Measurements from ENCODE around the gene RRP9.

The RRP9 gene

DNA sequence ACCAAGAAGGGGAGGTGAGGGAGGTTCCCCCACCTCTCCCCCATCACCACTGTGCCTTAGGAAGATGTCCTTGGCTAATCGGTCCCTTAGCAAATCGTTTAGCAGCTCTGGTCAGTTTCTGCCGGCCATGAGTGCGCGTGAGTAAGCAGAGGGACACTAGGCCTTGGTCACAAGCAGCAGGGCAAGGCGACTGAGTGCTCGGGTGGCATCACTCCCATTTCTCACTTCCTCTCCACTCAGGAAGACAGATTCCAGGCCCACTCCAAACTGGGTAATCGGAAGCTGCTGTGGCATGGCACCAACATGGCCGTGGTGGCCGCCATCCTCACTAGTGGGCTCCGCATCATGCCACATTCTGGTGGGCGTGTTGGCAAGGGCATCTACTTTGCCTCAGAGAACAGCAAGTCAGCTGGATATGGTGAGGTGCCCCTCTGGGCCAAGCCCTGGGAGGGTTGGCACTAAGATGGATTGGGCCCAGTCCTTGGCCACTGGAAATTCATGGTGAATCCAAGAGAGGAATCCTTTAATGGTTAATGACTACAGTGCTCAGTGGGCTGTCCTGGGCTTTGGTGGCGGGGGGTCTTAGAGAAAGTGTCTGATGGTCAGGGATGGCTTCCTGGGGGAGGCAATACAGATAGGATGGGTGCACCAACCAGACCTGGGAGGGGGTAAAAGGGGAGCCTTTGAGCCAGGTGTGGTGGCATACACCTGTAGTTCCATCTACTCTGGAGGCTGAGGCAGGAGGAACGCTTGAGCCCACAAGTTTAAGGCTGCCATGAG lies 4.4 kb upstream of the RRP9 start:
- Histone ChIP-seq H3K36me3 (ENCODE audit: insufficient read depth, insufficient read length, low read length) (no peaks in the 10 kb centered on the region), H3K9ac (ENCODE audit: insufficient read length, low read depth) (no peak overlapping the region), H3K4me1 (ENCODE audit: insufficient read depth, insufficient read length) (peaks cover 4% of the 10 kb centered on the region), H3K9me3 (ENCODE audit: insufficient read depth, low read length) (no peaks in the 10 kb centered on the region), H3K27me3 (ENCODE audit: insufficient read depth, insufficient read length) (peaks cover 9% of the 10 kb centered on the region), H3K4me3 (ENCODE audit: insufficient read length, low read depth) (no peak overlapping the region)
- DNase-seq (ENCODE audit: low read depth, low spot score), result no peak
- TF ChIP-seq ZNF274 (IDR thresholded peaks at IDR 0.05; ENCODE audit: low read depth, low read length) (no peak), YY1 (IDR thresholded peaks at IDR 0.05; ENCODE audit: insufficient read depth, insufficient read length) (no peak), SUZ12 (IDR thresholded peaks at IDR 0.05; ENCODE audit: extremely low read depth, insufficient read depth, insufficient read length) (no peak)

DNA sequence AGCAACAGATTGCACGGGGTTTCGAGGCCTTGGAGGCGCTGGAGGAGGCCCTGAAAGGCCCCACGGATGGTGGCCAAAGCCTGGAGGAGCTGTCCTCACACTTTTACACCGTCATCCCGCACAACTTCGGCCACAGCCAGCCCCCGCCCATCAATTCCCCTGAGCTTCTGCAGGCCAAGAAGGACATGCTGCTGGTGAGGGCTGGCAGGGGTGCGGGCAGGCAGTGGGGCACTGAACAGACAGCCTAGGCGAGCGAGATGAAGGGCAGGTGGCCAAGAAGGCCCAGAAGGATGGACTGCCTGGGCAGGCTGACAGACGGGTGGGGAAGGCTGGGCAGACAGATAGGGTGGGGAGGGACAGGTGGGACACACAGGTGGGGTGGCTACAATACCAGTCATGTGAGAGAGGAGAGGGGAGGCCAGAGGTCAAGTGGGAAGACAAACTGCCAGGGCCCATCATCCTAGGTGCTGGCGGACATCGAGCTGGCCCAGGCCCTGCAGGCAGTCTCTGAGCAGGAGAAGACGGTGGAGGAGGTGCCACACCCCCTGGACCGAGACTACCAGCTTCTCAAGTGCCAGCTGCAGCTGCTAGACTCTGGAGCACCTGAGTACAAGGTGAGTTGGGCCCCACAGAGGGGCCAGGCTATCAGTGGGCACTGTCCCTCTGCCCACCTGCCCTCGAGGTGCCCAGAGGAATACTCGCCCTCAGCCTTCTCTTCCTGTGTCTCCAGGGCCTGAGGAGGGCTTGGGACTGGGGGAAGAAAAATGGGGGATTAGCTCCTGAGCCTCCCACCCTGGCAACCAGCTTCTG lies 3.5 kb upstream of the RRP9 start:
- TF ChIP-seq SUZ12 (IDR thresholded peaks at IDR 0.05; ENCODE audit: extremely low read depth, insufficient read depth, insufficient read length) (no peak), YY1 (IDR thresholded peaks at IDR 0.05; ENCODE audit: insufficient read depth, insufficient read length) (no peak), ZNF274 (IDR thresholded peaks at IDR 0.05; ENCODE audit: low read depth, low read length) (no peak)
- H3K4me3 ChIP-seq (ENCODE audit: insufficient read length, low read depth), result no peak overlapping the region
- peaks cover 4% of the 10 kb centered on the region for H3K4me1 ChIP-seq (ENCODE audit: insufficient read depth, insufficient read length)
- no peaks in the 10 kb centered on the region for H3K9me3 ChIP-seq (ENCODE audit: insufficient read depth, low read length)
- H3K9ac ChIP-seq (ENCODE audit: insufficient read length, low read depth), result no peak overlapping the region
- peaks cover 9% of the 10 kb centered on the region for H3K27me3 ChIP-seq (ENCODE audit: insufficient read depth, insufficient read length)
- H3K36me3 ChIP-seq (ENCODE audit: insufficient read depth, insufficient read length, low read length), result peaks cover 7% of the 10 kb centered on the region
- DNase-seq (ENCODE audit: low read depth, low spot score), result no peak

- peaks cover 9% of the 10 kb centered on the region for H3K27me3 ChIP-seq (ENCODE audit: insufficient read depth, insufficient read length)
- H3K9ac ChIP-seq (ENCODE audit: insufficient read length, low read depth), result no peak overlapping the region
- peaks cover 4% of the 10 kb centered on the region for H3K4me1 ChIP-seq (ENCODE audit: insufficient read depth, insufficient read length)
- H3K4me3 ChIP-seq (ENCODE audit: insufficient read length, low read depth), result no peak overlapping the region
- H3K36me3 ChIP-seq (ENCODE audit: insufficient read depth, insufficient read length, low read length), result peaks cover 11% of the 10 kb centered on the region
- DNase-seq (ENCODE audit: low read depth, low spot score), result no peak
- H3K9me3 ChIP-seq (ENCODE audit: insufficient read depth, low read length), result no peaks in the 10 kb centered on the region
- TF ChIP-seq YY1 (IDR thresholded peaks at IDR 0.05; ENCODE audit: insufficient read depth, insufficient read length) (no peak), ZNF274 (IDR thresholded peaks at IDR 0.05; ENCODE audit: low read depth, low read length) (no peak), SUZ12 (IDR thresholded peaks at IDR 0.05; ENCODE audit: extremely low read depth, insufficient read depth, insufficient read length) (no peak)
Measured at GRCh38 chr3:51944451-51945021, 2.8 kb upstream of the RRP9 start.

DNA sequence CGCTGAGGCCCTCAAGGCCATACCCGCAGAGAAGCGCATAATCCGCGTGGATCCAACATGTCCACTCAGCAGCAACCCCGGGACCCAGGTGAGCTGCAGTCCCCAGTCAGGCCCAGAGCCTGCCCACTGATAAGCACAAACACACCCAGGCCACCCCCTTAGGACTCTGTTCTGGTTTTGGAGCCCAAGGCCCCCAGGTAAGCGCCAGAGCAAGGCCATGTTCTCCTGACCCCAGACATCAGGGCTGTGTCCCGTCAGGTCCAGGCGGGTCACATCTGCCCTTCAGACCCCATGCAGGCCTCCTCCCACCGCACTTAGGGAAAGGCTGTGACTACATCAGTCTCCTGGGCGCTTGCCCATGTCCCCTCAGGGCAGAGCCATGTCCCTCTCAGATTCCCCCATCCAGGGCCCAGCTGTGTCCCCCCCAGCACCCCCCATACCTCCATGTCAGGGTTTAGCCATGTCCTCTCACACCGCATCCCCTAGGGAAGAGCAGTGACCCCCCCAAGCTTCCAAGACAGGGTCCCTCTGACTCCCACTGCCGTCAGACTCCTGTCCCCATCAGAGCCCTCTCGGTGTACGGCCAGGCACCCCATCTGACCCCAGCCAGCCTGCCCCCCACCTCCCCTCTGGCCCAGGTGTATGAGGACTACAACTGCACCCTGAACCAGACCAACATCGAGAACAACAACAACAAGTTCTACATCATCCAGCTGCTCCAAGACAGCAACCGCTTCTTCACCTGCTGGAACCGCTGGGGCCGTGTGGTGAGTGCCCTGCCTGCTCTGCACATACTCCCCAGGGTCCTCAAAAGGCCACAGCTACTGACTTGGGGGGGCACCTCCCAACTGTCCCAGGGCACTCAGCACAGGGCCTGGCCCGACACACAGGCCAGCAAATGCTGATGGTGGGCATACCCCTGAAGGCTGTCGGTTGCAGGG lies 2.0 kb upstream of the RRP9 start:
- peaks cover 4% of the 10 kb centered on the region for H3K4me1 ChIP-seq (ENCODE audit: insufficient read depth, insufficient read length)
- DNase-seq (ENCODE audit: low read depth, low spot score), result no peak
- H3K4me3 ChIP-seq (ENCODE audit: insufficient read length, low read depth), result no peak overlapping the region
- peaks cover 3% of the 10 kb centered on the region for H3K27me3 ChIP-seq (ENCODE audit: insufficient read depth, insufficient read length)
- H3K36me3 ChIP-seq (ENCODE audit: insufficient read depth, insufficient read length, low read length), result peaks cover 20% of the 10 kb centered on the region
- no peak overlapping the region for H3K9ac ChIP-seq (ENCODE audit: insufficient read length, low read depth)
- H3K9me3 ChIP-seq (ENCODE audit: insufficient read depth, low read length), result no peaks in the 10 kb centered on the region
- TF ChIP-seq YY1 (IDR thresholded peaks at IDR 0.05; ENCODE audit: insufficient read depth, insufficient read length) (no peak), SUZ12 (IDR thresholded peaks at IDR 0.05; ENCODE audit: extremely low read depth, insufficient read depth, insufficient read length) (no peak), ZNF274 (IDR thresholded peaks at IDR 0.05; ENCODE audit: low read depth, low read length) (no peak)

DNA sequence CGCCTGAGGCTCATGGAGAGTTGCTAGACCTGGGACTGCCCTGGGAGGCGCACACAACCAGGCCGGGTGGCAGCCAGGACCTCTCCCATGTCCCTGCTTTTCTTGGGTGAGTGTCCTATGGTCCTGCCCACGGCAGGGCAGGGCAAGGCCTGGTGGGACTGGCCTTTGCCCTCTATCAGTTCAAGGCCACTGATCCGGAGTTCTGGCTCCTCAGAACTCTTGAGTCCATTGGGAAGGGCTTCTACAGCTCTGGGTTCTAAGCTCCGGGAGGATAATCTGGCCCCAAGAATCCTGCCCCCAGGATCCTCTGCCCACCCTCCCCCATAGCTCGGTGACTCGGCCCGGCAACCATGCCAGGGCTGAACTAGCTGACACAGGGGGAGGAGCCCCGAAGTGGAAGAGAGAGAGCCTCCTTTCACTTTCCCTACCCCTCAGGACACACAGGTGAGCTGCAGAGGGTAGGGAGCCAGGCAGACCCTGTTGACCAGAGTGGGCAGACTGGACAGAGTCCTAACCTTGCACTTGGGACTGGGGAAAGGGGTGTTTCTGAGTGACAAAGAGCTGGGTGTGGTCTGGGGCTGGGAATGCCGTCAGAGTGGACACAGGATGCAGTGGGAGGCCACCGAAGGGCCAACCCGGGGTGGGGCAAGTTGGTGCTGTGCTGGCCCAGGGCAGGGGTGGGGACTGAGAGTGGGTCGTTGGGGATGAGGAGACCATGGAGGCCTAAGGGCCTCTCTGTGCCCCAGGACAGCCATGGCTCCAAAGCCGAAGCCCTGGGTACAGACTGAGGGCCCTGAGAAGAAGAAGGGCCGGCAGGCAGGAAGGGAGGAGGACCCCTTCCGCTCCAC lies 1.1 kb upstream of the RRP9 start:
- DNase-seq (ENCODE audit: low read depth, low spot score), result no peak
- Histone ChIP-seq H3K9me3 (ENCODE audit: insufficient read depth, low read length) (no peaks in the 10 kb centered on the region), H3K4me1 (ENCODE audit: insufficient read depth, insufficient read length) (peaks cover 4% of the 10 kb centered on the region), H3K27me3 (ENCODE audit: insufficient read depth, insufficient read length) (peaks cover 3% of the 10 kb centered on the region), H3K36me3 (ENCODE audit: insufficient read depth, insufficient read length, low read length) (peaks cover 29% of the 10 kb centered on the region), H3K9ac (ENCODE audit: insufficient read length, low read depth) (peak overlapping the region; percentile 94), H3K4me3 (ENCODE audit: insufficient read length, low read depth) (peak overlapping the region; percentile 61)
- TF ChIP-seq YY1 (IDR thresholded peaks at IDR 0.05; ENCODE audit: insufficient read depth, insufficient read length) (no peak), ZNF274 (IDR thresholded peaks at IDR 0.05; ENCODE audit: low read depth, low read length) (no peak), SUZ12 (IDR thresholded peaks at IDR 0.05; ENCODE audit: extremely low read depth, insufficient read depth, insufficient read length) (no peak)

GRCh38 chr3:51941463-51941797 lies 274 bp downstream of the RRP9 start:
- H3K4me3 ChIP-seq (ENCODE audit: insufficient read length, low read depth), result peak overlapping the region; percentile 82
- H3K36me3 ChIP-seq (ENCODE audit: insufficient read depth, insufficient read length, low read length), result peaks cover 43% of the 10 kb centered on the region
- DNase-seq (ENCODE audit: low read depth, low spot score), result no peak
- peaks cover 3% of the 10 kb centered on the region for H3K27me3 ChIP-seq (ENCODE audit: insufficient read depth, insufficient read length)
- H3K9ac ChIP-seq (ENCODE audit: insufficient read length, low read depth), result peak overlapping the region; percentile 88
- no peaks in the 10 kb centered on the region for H3K9me3 ChIP-seq (ENCODE audit: insufficient read depth, low read length)
- TF ChIP-seq SUZ12 (IDR thresholded peaks at IDR 0.05; ENCODE audit: extremely low read depth, insufficient read depth, insufficient read length) (no peak), YY1 (IDR thresholded peaks at IDR 0.05; ENCODE audit: insufficient read depth, insufficient read length) (no peak), ZNF274 (IDR thresholded peaks at IDR 0.05; ENCODE audit: low read depth, low read length) (no peak)
- no peaks in the 10 kb centered on the region for H3K4me1 ChIP-seq (ENCODE audit: insufficient read depth, insufficient read length)

Data from NT2/D1 (cell line).